Measurements from ENCODE around the gene WDR18.

- TF ChIP-seq CTCF (IDR thresholded peaks at IDR 0.05; ENCODE audit: insufficient read depth, low read length) (no peak), REST (IDR thresholded peaks at IDR 0.05; ENCODE audit: insufficient replicate concordance, low read depth) (no peak)
These were observed 28.1 kb upstream of the WDR18 start for GRCh38 chr19:955803-956765.

All from HL-60 (cell line).